ENCODE results near the gene IRF7. TPM values are rescaled to one million over a fixed set of nuclear protein-coding genes. Genes with fewer than 3 reads are reported as not detected.

Gene IRF7
- total and polyA plus RNA-seq, 10 donors: 52.3 to 99.1 (median 83.4) TPM

DNA sequence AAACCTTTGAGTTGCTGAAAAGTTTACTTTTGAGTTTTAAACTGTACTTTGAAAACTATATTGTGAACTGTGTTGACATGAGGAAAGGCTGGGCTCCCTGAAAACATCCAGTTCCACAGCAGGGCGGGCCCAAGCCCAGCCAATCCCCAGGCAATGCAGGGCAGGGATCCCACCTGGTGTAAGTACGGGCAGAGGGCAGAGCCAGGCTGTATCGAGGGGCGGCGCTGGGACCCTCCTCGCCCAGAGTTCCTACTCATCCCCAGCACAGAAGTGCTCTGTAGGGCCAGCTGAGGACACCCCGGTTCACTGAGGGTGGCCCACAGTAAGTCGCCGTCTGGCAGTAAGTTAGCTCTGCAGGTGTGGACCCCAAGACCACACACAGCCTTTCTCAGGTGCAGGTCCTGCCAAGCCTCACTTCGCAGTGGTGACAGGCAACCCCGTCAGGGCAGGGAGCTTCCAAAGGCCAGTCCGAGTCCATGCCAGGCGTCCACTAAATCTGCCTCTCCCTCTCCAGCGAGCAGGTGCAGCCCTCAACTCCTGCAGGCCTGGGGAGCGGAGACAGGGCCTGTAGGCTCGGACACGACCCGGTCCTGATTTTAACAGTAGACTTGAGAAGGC, 48.6 kb downstream of the IRF7 start:
- WGBS, 5 donors: 91 to 98% (median 95%) methylated on average over 9 to 18 of the region's 18 CpGs
- peak; percentile 78 for DNase-seq
- TF ChIP-seq POLR2A (IDR thresholded peaks at IDR 0.05) (no peak), POLR2AphosphoS5 (IDR thresholded peaks at IDR 0.05) (no peak)
- TF ChIP-seq, protein P1, sequence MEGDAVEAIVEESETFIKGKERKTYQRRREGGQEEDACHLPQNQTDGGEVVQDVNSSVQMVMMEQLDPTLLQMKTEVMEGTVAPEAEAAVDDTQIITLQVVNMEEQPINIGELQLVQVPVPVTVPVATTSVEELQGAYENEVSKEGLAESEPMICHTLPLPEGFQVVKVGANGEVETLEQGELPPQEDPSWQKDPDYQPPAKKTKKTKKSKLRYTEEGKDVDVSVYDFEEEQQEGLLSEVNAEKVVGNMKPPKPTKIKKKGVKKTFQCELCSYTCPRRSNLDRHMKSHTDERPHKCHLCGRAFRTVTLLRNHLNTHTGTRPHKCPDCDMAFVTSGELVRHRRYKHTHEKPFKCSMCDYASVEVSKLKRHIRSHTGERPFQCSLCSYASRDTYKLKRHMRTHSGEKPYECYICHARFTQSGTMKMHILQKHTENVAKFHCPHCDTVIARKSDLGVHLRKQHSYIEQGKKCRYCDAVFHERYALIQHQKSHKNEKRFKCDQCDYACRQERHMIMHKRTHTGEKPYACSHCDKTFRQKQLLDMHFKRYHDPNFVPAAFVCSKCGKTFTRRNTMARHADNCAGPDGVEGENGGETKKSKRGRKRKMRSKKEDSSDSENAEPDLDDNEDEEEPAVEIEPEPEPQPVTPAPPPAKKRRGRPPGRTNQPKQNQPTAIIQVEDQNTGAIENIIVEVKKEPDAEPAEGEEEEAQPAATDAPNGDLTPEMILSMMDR (IDR thresholded peaks at IDR 0.05 in 8 of 11, conservative IDR thresholded peaks at IDR 0.05 in 3 of 11): no peak
- Histone ChIP-seq H3K27me3 (replicated peaks in 1 of 7) (peaks cover 0 to 20% (median 0%) of the 10 kb centered on the region in 7 donors), H3K36me3 (peaks cover 0 to 21% (median 3%) of the 10 kb centered on the region in 6 donors), H3K4me1 (peaks cover 5 to 36% (median 19%) of the 10 kb centered on the region in 6 donors), H3K4me3 (no peak overlapping the region), H3K27ac (peak overlapping the region in 3 of 8 donors; percentile 61 to 88 (median 83)), H3K9me3 (no peaks in the 10 kb centered on the region)
- intact Hi-C loops (cut with DNase I; ENCODE audit: low total_unique reads): no loop called here

DNA sequence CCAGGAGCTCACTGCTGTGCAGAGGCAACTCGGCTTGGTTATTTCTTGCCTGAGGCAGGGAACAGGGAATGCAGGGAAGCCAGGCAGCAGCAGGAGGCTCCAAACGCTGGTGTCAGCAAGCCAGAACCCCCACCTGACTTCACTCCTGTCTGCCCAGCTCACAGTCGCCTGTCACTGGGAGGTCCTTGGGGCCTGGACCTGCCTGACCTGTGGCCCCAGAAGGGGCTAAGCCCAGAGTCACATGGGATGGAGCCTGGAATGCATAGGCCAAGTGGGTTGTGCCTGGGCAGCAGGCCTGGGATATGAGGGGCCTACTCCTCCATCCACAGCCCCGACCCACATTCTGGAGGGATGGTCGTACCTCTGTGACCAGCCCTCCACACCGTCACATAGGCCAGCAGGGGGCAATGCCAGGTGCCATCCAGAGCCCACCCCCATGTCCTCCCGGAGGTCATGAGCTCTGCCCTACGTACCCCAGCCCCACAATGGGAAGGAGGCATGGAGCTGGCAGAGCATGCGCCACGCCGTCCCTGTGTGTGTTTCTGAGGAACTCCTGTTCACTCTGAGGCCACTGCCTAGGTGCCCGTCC, 49.7 kb downstream of the IRF7 start:
- WGBS, 5 donors: 85 to 91% (median 87%) methylated on average over 9 to 12 of the region's 12 CpGs
- peaks cover 0 to 20% (median 0%) of the 10 kb centered on the region in 7 donors for H3K27me3 ChIP-seq (replicated peaks in 1 of 7)
- H3K4me1 ChIP-seq: peaks cover 12 to 47% (median 30%) of the 10 kb centered on the region in 6 donors
- DNase-seq: peak; percentile 75
- no peaks in the 10 kb centered on the region for H3K9me3 ChIP-seq
- H3K27ac ChIP-seq: no peak overlapping the region
- TF ChIP-seq POLR2A (IDR thresholded peaks at IDR 0.05) (no peak), POLR2AphosphoS5 (IDR thresholded peaks at IDR 0.05) (peak in 1 of 3 donors; percentile 28)
- TF ChIP-seq, protein P1 (IDR thresholded peaks at IDR 0.05 in 8 of 11, conservative IDR thresholded peaks at IDR 0.05 in 3 of 11): no peak
- no peak overlapping the region for H3K4me3 ChIP-seq
- peaks cover 0 to 22% (median 3%) of the 10 kb centered on the region in 6 donors for H3K36me3 ChIP-seq
- intact Hi-C loops (cut with DNase I; ENCODE audit: low total_unique reads): no loop called here

DNA sequence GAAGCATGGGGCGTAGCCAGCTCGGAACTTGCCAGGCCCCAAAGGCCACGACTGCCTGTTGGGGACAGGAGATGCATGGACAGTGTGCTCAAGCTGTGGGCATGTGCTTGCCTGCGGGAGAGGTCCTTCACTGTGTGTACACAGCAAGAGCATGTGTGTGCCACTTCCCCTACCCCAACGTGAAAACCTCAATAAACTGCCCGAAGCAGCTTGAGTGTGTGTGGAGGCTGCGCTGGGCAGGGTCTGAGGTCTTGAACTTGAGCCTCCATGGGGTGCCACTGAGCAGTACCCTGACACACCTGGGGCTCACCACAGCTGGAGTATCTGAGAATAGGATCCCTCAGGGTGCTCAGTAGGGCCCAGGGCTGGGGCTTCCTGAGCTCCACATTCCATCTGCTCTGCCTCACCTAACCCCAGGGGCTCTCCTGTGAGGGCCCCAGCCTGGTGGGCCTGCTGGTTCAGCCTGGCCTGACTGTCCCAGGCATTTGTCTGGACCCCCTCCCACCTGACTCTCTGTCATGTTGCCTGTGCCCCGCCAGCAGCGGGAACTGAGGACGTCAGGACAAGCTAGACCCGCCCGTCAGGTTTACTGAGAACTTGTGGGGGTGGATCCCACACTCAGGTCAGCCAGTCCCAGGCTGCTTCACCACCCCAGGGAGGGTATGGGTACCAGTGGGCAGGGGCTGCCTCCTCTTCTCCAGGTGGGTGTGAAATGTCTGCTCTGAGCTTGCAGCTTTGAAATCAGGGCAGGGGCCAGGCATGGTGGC, 51.8 kb downstream of the IRF7 start:
- intact Hi-C loops (cut with DNase I; ENCODE audit: low total_unique reads): no loop called here
- TF ChIP-seq POLR2A (IDR thresholded peaks at IDR 0.05) (no peak), POLR2AphosphoS5 (IDR thresholded peaks at IDR 0.05) (no peak)
- TF ChIP-seq, protein P1 (IDR thresholded peaks at IDR 0.05 in 8 of 11, conservative IDR thresholded peaks at IDR 0.05 in 3 of 11): no peak
- H3K9me3 ChIP-seq: no peaks in the 10 kb centered on the region
- no peak overlapping the region for H3K4me3 ChIP-seq
- peaks cover 0 to 16% (median 0%) of the 10 kb centered on the region in 7 donors for H3K27me3 ChIP-seq (replicated peaks in 1 of 7)
- 90 to 94% (median 91%) methylated on average over 5 to 12 of the region's 12 CpGs for WGBS, 5 donors
- DNase-seq: peak; percentile 75
- peaks cover 14 to 51% (median 34%) of the 10 kb centered on the region in 6 donors for H3K4me1 ChIP-seq
- peaks cover 0 to 22% (median 3%) of the 10 kb centered on the region in 6 donors for H3K36me3 ChIP-seq
- no peak overlapping the region for H3K27ac ChIP-seq

All from spleen (tissue), 11 donors.